NCI-H82 treated with DMSO at 0.1 percent for 48 hours (cell line): Measurements from ENCODE around the gene METTL9.
"Not testable (repeated sequence)": the region's sequence is repeated elsewhere in the genome, so short reads cannot be mapped to it uniquely, and the experiment has no call there.

Experiments
- DNase-seq: peaks from one replicate; lab custom pipeline; 2025; ENCODE audit not compliant: unreplicated experiment; lab: John Stamatoyannopoulos, UW

METTL9 gene

GRCh38 chr16:21599122-21600030, at the start of gene METTL9:
Gene METTL9, plus strand, starts transcription at chr16:21599577. Its CDS starts 157 bp downstream, at chr16:21599734.
- DNase-seq = peak; percentile 77

- DNase-seq = not testable (repeated sequence)
Measured at GRCh38 chr16:21549975-21550374, 49.4 kb upstream of the METTL9 start.

GRCh38 chr16:21550435-21550834, 48.9 kb upstream of the METTL9 start:
- not testable (repeated sequence) for DNase-seq

- not testable (repeated sequence) for DNase-seq
Measured at GRCh38 chr16:21551076-21551475, 48.3 kb upstream of the METTL9 start.

GRCh38 chr16:21551600-21551999, 47.8 kb upstream of the METTL9 start:
- not testable (repeated sequence) for DNase-seq

- DNase-seq = not testable (repeated sequence)
Measured at GRCh38 chr16:21553481-21554296, 45.7 kb upstream of the METTL9 start.

GRCh38 chr16:21554795-21555585, 44.4 kb upstream of the METTL9 start:
- peak; percentile 36 for DNase-seq

- not testable (repeated sequence) for DNase-seq
Measured at GRCh38 chr16:21555621-21556020, 43.8 kb upstream of the METTL9 start.

GRCh38 chr16:21556026-21556595, 43.3 kb upstream of the METTL9 start:
- DNase-seq = not testable (repeated sequence)

GRCh38 chr16:21556651-21557241, 42.6 kb upstream of the METTL9 start:
- not testable (repeated sequence) for DNase-seq

- no peak for DNase-seq
Measured at GRCh38 chr16:21560462-21560861, 38.9 kb upstream of the METTL9 start.

- no peak for DNase-seq
Measured at GRCh38 chr16:21563676-21564075, 35.7 kb upstream of the METTL9 start.

GRCh38 chr16:21564367-21564766, 35.0 kb upstream of the METTL9 start:
- not testable (repeated sequence) for DNase-seq

GRCh38 chr16:21565507-21565860, 33.9 kb upstream of the METTL9 start:
- no peak for DNase-seq

- DNase-seq = no peak
Measured at GRCh38 chr16:21565861-21566669, 33.3 kb upstream of the METTL9 start.

GRCh38 chr16:21566891-21567414, 32.4 kb upstream of the METTL9 start:
- DNase-seq = no peak

GRCh38 chr16:21567496-21567895, 31.9 kb upstream of the METTL9 start:
- not testable (repeated sequence) for DNase-seq

GRCh38 chr16:21568502-21569189, 30.7 kb upstream of the METTL9 start:
- no peak for DNase-seq

GRCh38 chr16:21570676-21571017, 28.7 kb upstream of the METTL9 start:
- no peak for DNase-seq
